Activated T-cell treated with anti-CD3 and anti-CD28 coated beads for 24 hours (primary cell): ENCODE data around the gene TNFRSF9.

Experiments
- DNase-seq: peaks from one replicate; pipeline ENCODE4 v3.0.0-alpha.2; 2020; ENCODE audit warnings: low read depth

The TNFRSF9 gene

DNA sequence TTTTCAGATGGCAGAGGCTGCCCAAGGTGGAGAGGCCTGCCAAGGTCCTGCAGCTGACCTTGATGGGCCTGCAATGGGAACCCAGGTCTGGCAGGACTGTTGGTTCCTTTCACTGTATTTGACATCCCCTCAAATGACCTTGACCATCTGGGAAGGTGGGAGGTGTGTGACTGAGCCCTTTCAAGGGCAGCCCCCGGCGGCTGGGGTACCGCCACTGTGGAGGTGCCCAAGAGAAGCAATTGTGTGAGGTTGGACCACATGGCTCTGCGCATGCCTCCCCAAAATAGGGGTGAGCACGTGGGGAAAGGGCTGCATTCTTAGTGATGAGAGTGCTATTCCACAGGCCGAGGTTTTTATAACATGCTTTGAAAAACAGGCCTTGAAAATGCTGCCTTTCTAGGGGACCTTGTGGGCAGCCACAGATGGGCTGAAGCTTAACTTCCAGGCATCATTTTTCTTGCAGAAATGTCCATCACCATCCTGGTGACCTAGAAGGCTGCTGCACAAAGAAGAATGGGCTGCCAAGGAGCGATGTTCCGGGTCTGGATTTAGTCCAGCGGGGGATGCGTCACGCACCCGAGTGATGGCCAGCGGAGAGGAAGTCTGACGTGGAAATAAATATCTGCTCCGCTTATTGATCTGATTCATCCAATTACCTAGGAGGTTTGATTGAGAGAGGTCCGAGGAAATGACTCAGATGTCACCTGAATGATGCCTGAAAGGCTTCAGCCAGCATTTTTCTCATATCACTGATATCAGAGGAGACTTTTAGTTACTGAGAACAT is 71.3 kb downstream of the TNFRSF9 start:
- DNase-seq, result no peak

DNA sequence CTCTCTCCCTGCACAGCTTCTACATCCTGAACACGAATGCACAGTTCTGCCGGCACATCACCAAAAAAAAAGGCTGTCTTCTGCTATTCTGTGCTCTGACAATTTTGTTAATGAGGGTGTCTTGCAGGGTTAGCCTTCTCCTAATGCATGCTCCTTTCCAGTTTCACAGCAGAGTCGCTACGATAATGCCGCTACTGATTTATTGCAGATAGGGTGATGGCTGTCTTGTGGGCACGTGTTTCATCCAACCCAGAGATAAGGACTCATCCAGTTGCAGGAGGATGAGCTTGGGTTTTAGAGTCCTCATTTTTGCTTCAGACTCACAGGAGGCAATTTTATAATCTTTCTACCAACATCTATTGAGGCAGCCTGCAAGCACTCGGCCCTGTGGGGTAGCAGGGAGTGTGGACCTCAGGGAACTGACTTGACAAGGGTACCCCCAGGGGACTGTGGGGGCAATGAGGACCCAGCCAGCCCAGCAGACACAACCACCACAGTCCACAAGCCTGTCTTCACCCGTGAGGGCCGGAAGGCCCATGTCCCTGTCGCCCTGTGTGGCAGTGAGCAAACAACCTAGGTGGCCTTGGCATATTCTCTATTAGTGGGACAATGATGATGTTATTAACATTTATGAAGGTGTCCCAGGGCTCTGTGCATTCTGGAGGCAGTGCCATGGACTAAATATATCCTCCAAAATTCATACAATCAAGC is 72.4 kb downstream of the TNFRSF9 start:
- DNase-seq, result no peak

DNA sequence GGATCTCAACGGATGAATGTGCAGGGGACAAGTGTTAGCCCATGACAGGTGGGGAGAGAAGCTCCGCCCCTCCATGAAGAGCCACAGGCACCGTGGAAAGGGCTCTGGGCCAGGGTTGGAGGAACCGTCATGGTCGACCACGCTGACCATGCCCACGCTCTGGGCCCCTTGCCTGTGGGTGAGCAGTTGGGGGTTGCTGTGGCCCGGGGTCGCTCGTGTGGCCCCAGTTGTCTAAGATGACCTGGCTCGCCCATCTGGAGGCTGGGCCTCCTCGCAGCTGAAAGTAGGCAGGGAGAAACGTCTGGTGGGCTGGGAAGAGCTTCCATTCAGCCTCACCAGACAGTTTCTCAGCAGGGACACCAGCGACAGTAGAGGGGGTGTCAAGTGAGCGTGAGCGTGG is 74.7 kb downstream of the TNFRSF9 start:
- DNase-seq, result no peak
